Prostate gland (tissue), 2 donors: ENCODE results near the gene OR10G6. TPM values are rescaled to one million over a fixed set of nuclear protein-coding genes. Genes with fewer than 3 reads are reported as not detected.

Experiments
- DNase-seq: peaks from one replicate; pipeline ENCODE4 v3.0.0-alpha.2; 2019; ENCODE audit warnings: low spot score
- H3K27ac ChIP-seq, 2 donors: fragments of 200-600 bp; sonication (generic); 2 replicates each; pipeline ENCODE4 v1.5.1; 2017 to 2019
- H3K27me3 ChIP-seq: fragments of 200-600 bp; sonication (generic); replicated peaks from 2 replicates; pipeline ENCODE4 v1.5.1; 2019; ENCODE audit not compliant: insufficient read depth
- H3K36me3 ChIP-seq, 2 donors: fragments of 200-600 bp; sonication (generic); 1 replicate in 1 of 2; 2 replicates in 1 of 2; pipeline versions ENCODE4 v1.5.1 to v1.8.1; 2017 to 2019
- H3K4me1 ChIP-seq: fragments of 200-600 bp; sonication (generic); replicated peaks from 2 replicates; pipeline ENCODE4 v1.5.1; 2019
- H3K4me3 ChIP-seq, 2 donors: fragments of 200-600 bp; sonication (generic); 2 replicates each; pipeline ENCODE4 v1.5.1; 2017 to 2019
- H3K9me3 ChIP-seq: fragments of 200-600 bp; sonication (generic); 2 replicates; pipeline ENCODE4 v1.5.1; 2017
- POLR2A ChIP-seq: fragments of 450-650 bp; IDR thresholded peaks from one replicate; pipeline ENCODE4 v1.6.1; 2016; ENCODE audit warnings: antibody characterized with exemption, mild to moderate bottlenecking
- POLR2AphosphoS5 ChIP-seq: sonication (generic); formaldehyde crosslinking; IDR thresholded peaks from one replicate; pipeline ENCODE4 v1.6.1; 2017; ENCODE audit warnings: antibody characterized with exemption
- WGBS: methylation state at CpG from one replicate; pipeline ENCODE4 v1.1.5; 2018; 5-methylcytosine and 5-hydroxymethylcytosine counted together
- intact Hi-C: fragments of 100-400 bp; cut with DNase I; formaldehyde crosslinking; loops from one replicate; pipeline ENCODE4 v1.14.2; 2022
- total RNA-seq, 2 donors: library from RNA; depleted of rRNA; stranded (reverse); fragments of >200 nt; gene quantifications; one replicate each; pipeline ENCODE4 v1.1.0, GENCODE V29; 2016
- TF ChIP-seq, protein P1 (sequence below), 4 experiments: fragments of 200-600 bp in 2 of 4; fragments of 450-650 bp in 2 of 4; sonication (generic) in 2 of 4; IDR thresholded peaks; 1 replicate in 3 of 4; 2 replicates in 1 of 4; pipeline ENCODE4 v1.5.1; 2016 to 2019; ENCODE audit warnings: antibody characterized with exemption in 4 of 4, mild to moderate bottlenecking in 2 of 4, moderate library complexity in 2 of 4

OR10G6 gene, protein sequence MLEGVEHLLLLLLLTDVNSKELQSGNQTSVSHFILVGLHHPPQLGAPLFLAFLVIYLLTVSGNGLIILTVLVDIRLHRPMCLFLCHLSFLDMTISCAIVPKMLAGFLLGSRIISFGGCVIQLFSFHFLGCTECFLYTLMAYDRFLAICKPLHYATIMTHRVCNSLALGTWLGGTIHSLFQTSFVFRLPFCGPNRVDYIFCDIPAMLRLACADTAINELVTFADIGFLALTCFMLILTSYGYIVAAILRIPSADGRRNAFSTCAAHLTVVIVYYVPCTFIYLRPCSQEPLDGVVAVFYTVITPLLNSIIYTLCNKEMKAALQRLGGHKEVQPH
- not detected for total RNA-seq

DNA sequence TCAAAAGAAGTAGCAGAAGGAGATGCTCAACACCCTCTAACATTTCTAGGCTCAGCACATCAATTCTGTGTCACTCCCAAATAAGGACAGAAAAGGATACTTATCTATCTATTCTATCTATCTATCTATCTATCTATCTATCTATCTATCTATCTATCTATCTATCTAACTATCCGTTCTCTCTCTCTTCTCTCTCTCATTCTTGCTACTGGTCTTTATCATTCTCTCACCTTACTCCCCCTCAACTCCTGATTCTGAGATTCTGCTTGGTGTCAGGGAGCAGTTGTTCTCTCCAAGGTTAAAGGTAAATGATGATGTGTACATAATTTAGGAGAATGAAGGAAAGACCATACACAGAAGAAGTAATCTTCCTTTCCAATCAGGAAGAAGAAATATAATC lies at the start of gene OR10G6:
OR10G6 (minus strand) TSS at position 43 of the 400 bp plus-strand sequence; CDS start at position 43, 0 bp downstream.
- Histone ChIP-seq H3K4me1 (no peaks in the 10 kb centered on the region), H3K27me3 (no peaks in the 10 kb centered on the region), H3K4me3 (no peak within 1 kb of the TSS), H3K9me3 (no peaks in the 10 kb centered on the region), H3K27ac (no peak within 1 kb of the TSS), H3K36me3 (no peaks in the 10 kb centered on the region)
- WGBS, result 71% methylated on average over 1 of the region's 1 CpG
- TF ChIP-seq, protein P1, sequence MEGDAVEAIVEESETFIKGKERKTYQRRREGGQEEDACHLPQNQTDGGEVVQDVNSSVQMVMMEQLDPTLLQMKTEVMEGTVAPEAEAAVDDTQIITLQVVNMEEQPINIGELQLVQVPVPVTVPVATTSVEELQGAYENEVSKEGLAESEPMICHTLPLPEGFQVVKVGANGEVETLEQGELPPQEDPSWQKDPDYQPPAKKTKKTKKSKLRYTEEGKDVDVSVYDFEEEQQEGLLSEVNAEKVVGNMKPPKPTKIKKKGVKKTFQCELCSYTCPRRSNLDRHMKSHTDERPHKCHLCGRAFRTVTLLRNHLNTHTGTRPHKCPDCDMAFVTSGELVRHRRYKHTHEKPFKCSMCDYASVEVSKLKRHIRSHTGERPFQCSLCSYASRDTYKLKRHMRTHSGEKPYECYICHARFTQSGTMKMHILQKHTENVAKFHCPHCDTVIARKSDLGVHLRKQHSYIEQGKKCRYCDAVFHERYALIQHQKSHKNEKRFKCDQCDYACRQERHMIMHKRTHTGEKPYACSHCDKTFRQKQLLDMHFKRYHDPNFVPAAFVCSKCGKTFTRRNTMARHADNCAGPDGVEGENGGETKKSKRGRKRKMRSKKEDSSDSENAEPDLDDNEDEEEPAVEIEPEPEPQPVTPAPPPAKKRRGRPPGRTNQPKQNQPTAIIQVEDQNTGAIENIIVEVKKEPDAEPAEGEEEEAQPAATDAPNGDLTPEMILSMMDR (IDR thresholded peaks at IDR 0.05), result no peak
- TF ChIP-seq POLR2AphosphoS5, result no peak
- no peak for TF ChIP-seq POLR2A
- DNase-seq, result no peak
- intact Hi-C loops, result no loop called here

DNA sequence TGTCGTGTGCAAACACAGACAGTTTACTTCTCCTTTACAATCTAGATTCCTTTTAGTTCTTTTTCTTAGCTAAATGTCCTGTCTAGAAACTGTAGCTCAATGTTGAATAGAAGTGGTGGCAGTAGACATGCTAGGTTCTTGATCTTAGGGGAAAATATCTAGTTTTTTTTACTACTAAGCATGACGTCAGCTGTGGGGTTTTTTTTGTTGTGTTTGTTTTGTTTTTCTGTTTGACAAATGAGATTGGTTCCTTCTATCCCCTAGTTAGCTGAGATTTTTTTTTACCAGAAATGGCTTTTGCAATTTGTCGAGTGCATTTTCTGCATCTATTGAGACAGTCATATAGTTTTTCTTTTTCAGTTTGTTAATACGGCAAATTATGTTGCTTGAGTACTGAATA lies 48.5 kb upstream of the OR10G6 start:
- Histone ChIP-seq H3K9me3 (no peaks in the 10 kb centered on the region), H3K27ac (no peak overlapping the region), H3K4me3 (no peak overlapping the region), H3K27me3 (no peaks in the 10 kb centered on the region), H3K36me3 (no peaks in the 10 kb centered on the region), H3K4me1 (no peaks in the 10 kb centered on the region)
- WGBS, result 77% methylated on average over 4 of the region's 4 CpGs
- no peak for DNase-seq
- no peak for TF ChIP-seq POLR2AphosphoS5
- TF ChIP-seq, protein P1 (IDR thresholded peaks at IDR 0.05), result no peak
- no peak for TF ChIP-seq POLR2A
- intact Hi-C loops, result no loop called here

DNA sequence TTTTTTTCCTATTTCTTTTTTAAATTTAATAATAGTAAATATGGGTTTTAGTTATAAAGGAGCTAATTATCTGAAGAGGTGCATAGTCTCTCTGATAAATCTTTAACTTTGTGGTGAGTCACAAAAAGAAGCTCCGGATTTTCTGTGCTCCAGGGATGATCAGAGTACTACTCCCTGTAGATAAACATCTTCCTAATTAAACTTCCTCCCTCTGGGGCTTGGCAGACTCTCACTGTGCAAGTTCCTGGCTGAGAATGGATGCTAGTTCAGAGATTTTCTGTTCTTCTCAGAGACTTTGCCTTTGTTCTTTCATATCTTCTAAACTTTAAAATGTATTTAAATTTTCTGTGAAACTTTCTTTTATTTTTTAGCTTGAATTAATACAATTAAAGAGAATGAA lies 46.3 kb upstream of the OR10G6 start, which contains the start of gene OR10G7:
OR10G7 (minus strand) TSS at position 72 of the 400 bp plus-strand sequence. CDS start 2,324 bp downstream, outside the sequence.
- TF ChIP-seq, protein P1 (IDR thresholded peaks at IDR 0.05), result no peak
- TF ChIP-seq POLR2A (no peak), POLR2AphosphoS5 (no peak)
- Histone ChIP-seq H3K4me1 (no peaks in the 10 kb centered on the region), H3K4me3 (no peak within 1 kb of the TSS), H3K36me3 (no peaks in the 10 kb centered on the region), H3K27me3 (no peaks in the 10 kb centered on the region), H3K9me3 (no peaks in the 10 kb centered on the region), H3K27ac (no peak within 1 kb of the TSS)
- intact Hi-C loops, result no loop called here
- no peak for DNase-seq
- 0% methylated on average over 1 of the region's 1 CpG for WGBS

DNA sequence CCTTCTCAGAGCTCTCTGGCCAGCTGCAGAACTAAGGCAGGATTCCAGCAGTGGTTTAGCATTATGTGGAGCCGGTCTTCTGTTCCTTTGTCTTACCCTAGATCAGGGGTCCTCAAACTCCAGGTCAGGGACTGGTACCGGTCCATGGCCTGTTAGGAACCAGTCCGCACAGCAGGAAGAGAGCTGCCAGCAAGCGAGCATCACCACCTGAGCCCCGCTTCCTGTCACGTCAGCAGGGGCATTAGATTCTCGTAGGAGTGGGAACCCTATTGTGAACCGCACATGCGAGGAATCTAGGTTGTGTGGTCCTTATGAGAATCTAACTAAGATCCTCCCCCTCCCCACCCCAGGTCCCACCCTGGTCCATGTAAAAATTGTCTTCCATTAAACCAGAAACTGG lies 44.6 kb upstream of the OR10G6 start:
- WGBS, result 81% methylated on average over 9 of the region's 9 CpGs
- H3K27me3 ChIP-seq, result no peaks in the 10 kb centered on the region
- H3K27ac ChIP-seq, result no peak overlapping the region
- H3K36me3 ChIP-seq, result no peaks in the 10 kb centered on the region
- TF ChIP-seq, protein P1 (IDR thresholded peaks at IDR 0.05), result no peak
- no peak for TF ChIP-seq POLR2AphosphoS5
- TF ChIP-seq POLR2A, result no peak
- no peak overlapping the region for H3K4me3 ChIP-seq
- intact Hi-C loops, result no loop called here
- DNase-seq, result no peak
- no peaks in the 10 kb centered on the region for H3K9me3 ChIP-seq
- no peaks in the 10 kb centered on the region for H3K4me1 ChIP-seq

DNA sequence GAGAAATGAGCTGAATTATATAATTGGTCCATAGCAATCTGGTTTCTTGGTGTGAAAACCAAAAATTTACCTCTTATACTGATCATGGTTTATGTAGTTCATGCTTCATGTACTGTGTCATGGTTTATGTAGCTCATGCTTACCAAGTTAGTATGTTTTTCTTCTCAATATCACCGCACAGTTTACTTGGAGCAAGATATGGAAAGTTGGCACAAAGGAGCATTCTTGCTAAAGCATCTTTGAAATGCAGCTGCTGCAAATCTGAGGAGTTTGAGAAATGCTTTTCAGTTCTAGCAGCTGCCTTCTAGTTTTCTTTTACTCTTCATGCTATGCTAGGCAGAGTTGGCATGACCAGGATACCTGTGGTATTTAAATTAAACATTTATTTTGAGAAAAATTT lies 41.7 kb upstream of the OR10G6 start:
- Histone ChIP-seq H3K36me3 (no peaks in the 10 kb centered on the region), H3K9me3 (no peaks in the 10 kb centered on the region), H3K27me3 (no peaks in the 10 kb centered on the region), H3K27ac (no peak overlapping the region), H3K4me1 (no peaks in the 10 kb centered on the region), H3K4me3 (no peak overlapping the region)
- DNase-seq, result no peak
- intact Hi-C loops, result no loop called here
- WGBS, result 75% methylated on average over 1 of the region's 1 CpG
- TF ChIP-seq, protein P1 (IDR thresholded peaks at IDR 0.05), result no peak
- TF ChIP-seq POLR2A (no peak), POLR2AphosphoS5 (no peak)
